Central memory CD8-positive, alpha-beta T cell (primary cell): ENCODE measurements around the gene GSG1L.

Source experiments
- ATAC-seq: fragments of 150-1000 bp; cut with Tn5 transposase; replicated peaks from 2 replicates; pipeline ENCODE4 v1.10.0; 2022; ENCODE audit warnings: mild to moderate bottlenecking, moderate FRiP score, moderate number of reproducible peaks; ENCODE audit not compliant: poor library complexity, severe bottlenecking; ENCODE audit errors: extremely low read depth
- DNase-seq, 2 donors: peaks; one replicate each; pipeline ENCODE4 v3.0.0; 2021; ENCODE audit warnings: low spot score in 2 of 2
- H3K27ac Mint-ChIP-seq: one replicate; pipeline ENCODE4 v1.8.0; 2022; ENCODE audit warnings: low read depth, mild to moderate bottlenecking, moderate library complexity, mixed read lengths
- H3K27me3 Mint-ChIP-seq: one replicate; pipeline ENCODE4 v1.8.0; 2022; ENCODE audit warnings: mixed read lengths
- H3K36me3 Mint-ChIP-seq: one replicate; pipeline ENCODE4 v1.8.0; 2022; ENCODE audit warnings: mild to moderate bottlenecking, moderate library complexity, mixed read lengths; ENCODE audit not compliant: insufficient read depth
- H3K4me1 Mint-ChIP-seq: one replicate; pipeline ENCODE4 v1.8.0; 2022; ENCODE audit warnings: mixed read lengths
- H3K4me3 Mint-ChIP-seq: one replicate; pipeline ENCODE4 v1.8.0; 2022; ENCODE audit warnings: mild to moderate bottlenecking, moderate library complexity, mixed read lengths
- H3K9me3 Mint-ChIP-seq: one replicate; pipeline ENCODE4 v1.8.0; 2022; ENCODE audit warnings: mixed read lengths

The GSG1L gene

DNA sequence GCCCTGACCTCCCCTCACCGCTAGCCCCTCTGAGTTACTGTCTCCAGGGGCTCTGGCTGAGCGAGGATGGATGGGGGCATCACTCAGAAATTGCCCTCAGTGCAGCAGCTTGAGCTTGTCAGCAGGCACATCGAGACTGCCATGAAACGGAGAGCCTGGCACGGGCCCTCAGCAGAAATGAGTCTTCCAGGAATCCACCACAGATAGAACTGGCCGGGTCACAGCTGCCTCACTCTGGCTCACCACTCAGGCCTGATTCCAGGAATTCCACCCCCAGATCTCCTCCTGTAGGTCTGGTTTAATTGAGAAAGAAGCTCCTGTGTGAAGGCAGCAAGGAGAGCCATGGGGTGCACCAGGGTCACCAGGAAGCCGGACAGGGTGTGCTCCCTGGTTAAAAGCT, 85.5 kb downstream of the GSG1L start:
- H3K36me3 Mint-ChIP-seq: no peaks in the 10 kb centered on the region
- no peaks in the 10 kb centered on the region for H3K4me1 Mint-ChIP-seq
- no peak overlapping the region for H3K27ac Mint-ChIP-seq
- no peak for ATAC-seq
- no peak for DNase-seq
- H3K9me3 Mint-ChIP-seq: no peaks in the 10 kb centered on the region
- H3K4me3 Mint-ChIP-seq: no peak overlapping the region
- H3K27me3 Mint-ChIP-seq: peaks cover 43% of the 10 kb centered on the region

DNA sequence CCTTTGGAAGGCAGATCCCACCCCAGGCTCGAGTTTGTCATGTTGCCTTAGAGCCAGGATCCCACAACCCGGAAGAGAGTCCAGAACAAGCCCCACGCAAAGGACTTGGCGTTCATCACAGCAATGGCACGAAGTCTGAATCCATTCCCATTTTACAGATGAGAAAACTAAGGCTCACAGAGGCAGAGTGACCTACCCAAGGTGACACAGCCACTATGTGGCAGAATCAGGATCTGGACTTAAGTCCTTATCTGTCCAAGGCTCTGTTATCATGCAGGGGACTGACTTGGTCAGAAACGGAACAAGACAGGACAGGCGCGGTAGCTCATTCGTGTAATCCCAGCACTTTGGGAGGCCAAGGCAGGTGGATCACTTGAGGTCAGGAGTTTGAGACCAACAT, 86.5 kb downstream of the GSG1L start:
- ATAC-seq (no peak), DNase-seq (no peak)
- H3K4me3 Mint-ChIP-seq: no peak overlapping the region
- H3K27ac Mint-ChIP-seq: no peak overlapping the region
- H3K36me3 Mint-ChIP-seq: no peaks in the 10 kb centered on the region
- H3K4me1 Mint-ChIP-seq: no peaks in the 10 kb centered on the region
- H3K9me3 Mint-ChIP-seq: no peaks in the 10 kb centered on the region
- peaks cover 43% of the 10 kb centered on the region for H3K27me3 Mint-ChIP-seq

DNA sequence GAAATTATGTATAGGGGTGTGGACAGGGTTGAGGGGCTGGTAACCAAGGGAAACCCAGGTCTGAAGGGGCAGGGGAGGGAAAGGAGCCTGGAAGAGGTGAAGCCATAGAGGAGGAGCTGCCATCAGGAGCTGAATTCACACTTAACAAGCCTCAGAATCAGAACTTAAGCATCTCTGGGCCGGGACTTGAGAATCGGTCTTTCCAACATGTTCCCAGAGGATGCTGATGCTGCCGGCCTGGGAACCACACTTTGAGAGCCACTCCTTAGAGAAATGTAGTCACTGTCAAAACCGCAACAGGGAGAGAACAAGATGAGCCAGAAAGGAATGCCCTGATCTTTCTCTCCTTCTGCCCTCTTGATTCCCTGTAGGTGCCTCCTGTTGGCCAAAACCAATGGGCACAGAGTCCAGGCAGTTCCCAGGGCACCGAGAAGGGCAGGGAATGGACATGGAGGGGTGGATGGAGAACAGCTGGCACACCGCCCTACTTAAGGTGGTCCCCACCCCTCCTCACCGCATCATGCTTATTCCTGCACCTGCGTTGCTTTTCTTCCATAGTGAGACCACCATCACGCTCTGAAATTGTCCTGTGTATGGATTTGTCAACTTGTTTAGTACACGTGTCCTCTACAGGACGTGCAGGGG, 88.5 kb downstream of the GSG1L start:
- H3K9me3 Mint-ChIP-seq: no peaks in the 10 kb centered on the region
- H3K27me3 Mint-ChIP-seq: peaks cover 53% of the 10 kb centered on the region
- H3K4me1 Mint-ChIP-seq: no peaks in the 10 kb centered on the region
- DNase-seq: no peak
- H3K4me3 Mint-ChIP-seq: no peak overlapping the region
- H3K27ac Mint-ChIP-seq: no peak overlapping the region
- ATAC-seq: no peak
- no peaks in the 10 kb centered on the region for H3K36me3 Mint-ChIP-seq

DNA sequence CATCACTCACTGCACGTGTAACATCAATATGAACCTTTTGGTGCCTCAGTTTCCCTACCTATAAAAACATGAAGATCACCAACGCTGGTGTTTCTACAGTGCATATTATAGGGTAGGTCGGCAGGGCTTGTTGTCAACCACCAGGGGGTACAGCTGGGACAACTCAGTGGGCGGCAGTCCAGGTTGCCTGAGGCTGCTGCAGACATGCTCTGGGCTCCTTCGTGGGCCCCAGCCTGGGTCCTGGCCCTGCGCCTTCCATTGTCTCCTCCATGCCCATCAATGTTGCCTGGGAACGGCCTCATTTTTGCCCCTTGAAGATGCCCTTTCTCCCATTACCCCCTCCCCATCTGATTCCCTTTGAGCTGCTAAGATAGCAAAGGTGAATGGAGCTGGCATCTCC, 89.8 kb downstream of the GSG1L start:
- Mint-ChIP-seq H3K9me3 (no peaks in the 10 kb centered on the region), H3K4me3 (no peak overlapping the region), H3K4me1 (no peaks in the 10 kb centered on the region), H3K27me3 (peaks cover 46% of the 10 kb centered on the region), H3K27ac (no peak overlapping the region), H3K36me3 (no peaks in the 10 kb centered on the region)
- ATAC-seq: no peak
- no peak for DNase-seq

DNA sequence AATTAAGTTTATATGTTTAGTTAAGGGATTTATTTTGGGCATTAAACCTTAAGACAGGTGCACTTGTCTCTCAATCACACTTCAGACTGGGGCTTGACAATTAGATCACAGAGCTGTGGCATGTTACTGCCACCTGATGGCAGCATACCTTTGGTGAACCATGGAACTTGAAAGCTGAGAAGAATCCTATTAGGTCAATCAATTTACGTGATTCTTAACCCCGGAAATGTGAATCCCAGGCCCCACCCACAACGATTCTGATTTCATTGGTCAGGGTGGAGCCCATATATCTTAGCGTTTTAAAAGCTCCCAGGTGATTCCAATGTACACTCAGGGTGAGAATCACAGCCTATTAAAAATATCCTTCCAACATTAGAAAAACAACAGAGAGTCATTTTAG, 91.0 kb downstream of the GSG1L start:
- no peaks in the 10 kb centered on the region for H3K9me3 Mint-ChIP-seq
- no peaks in the 10 kb centered on the region for H3K36me3 Mint-ChIP-seq
- peaks cover 42% of the 10 kb centered on the region for H3K27me3 Mint-ChIP-seq
- H3K27ac Mint-ChIP-seq: no peak overlapping the region
- no peak overlapping the region for H3K4me3 Mint-ChIP-seq
- ATAC-seq (peak; percentile 19), DNase-seq (no peak)
- no peaks in the 10 kb centered on the region for H3K4me1 Mint-ChIP-seq

DNA sequence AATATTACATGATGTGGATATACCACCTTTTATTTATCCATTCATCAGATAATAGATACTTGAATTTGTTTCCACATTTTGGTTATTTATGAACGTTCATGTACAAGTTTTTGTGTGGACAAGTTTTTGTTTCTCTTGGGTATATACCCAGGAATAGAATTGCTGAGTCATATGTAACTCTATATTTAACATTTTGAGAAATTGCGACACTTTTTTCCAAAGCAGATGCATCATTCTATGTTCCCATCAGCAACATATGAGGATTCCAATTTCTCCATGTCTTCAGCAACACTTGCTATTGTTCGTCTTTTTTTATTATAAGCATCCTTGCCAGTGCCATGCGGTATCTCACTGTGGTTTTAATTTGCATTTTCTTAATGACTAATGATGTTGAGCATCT, 93.9 kb downstream of the GSG1L start:
- ATAC-seq: no peak
- Mint-ChIP-seq H3K4me1 (no peaks in the 10 kb centered on the region), H3K27me3 (peaks cover 30% of the 10 kb centered on the region), H3K9me3 (no peaks in the 10 kb centered on the region), H3K27ac (no peak overlapping the region), H3K4me3 (no peak overlapping the region), H3K36me3 (no peaks in the 10 kb centered on the region)
- DNase-seq: no peak

DNA sequence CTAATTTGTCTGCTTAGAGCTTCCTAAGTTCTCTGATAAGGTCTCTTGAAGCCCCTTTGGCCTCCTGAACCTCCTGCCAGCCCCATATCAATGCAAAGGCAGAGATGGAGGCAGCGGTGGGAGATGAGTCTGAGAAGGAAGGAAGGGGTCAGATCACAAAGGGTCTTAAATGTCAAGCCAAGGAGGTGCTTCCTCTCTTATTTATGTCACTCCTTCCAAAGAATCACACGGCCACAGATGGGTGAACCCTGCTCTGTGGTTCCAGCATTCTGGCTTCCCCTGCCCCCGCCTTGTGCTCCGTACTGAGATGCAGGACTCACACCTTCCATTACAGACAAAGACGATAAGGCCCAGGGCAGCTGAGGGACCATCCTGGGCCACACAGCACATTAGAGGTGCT, 96.3 kb downstream of the GSG1L start:
- DNase-seq (no peak), ATAC-seq (no peak)
- H3K4me1 Mint-ChIP-seq: no peaks in the 10 kb centered on the region
- H3K36me3 Mint-ChIP-seq: no peaks in the 10 kb centered on the region
- H3K27me3 Mint-ChIP-seq: peaks cover 42% of the 10 kb centered on the region
- no peak overlapping the region for H3K27ac Mint-ChIP-seq
- H3K9me3 Mint-ChIP-seq: no peaks in the 10 kb centered on the region
- H3K4me3 Mint-ChIP-seq: no peak overlapping the region

DNA sequence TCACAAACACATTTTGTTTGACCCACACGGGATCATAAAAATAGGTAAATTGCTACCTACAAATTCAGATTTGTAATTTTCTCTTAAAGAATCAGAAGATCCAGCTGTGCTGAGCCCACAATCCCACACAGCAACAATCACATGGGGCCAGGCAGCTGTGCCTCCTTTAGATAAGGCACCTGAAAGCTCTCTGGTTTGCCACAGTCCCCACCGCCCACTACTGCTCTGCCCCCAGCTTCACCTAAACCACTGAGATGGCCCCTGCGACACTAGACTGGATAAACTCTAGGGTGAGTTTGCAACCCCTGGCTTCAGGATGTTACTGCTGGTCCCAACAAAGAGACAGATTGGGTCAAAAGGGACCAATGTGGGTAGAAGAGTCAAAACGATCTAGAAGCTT, 96.8 kb downstream of the GSG1L start:
- H3K9me3 Mint-ChIP-seq: no peaks in the 10 kb centered on the region
- H3K4me1 Mint-ChIP-seq: no peaks in the 10 kb centered on the region
- ATAC-seq (no peak), DNase-seq (no peak)
- H3K36me3 Mint-ChIP-seq: no peaks in the 10 kb centered on the region
- H3K4me3 Mint-ChIP-seq: no peak overlapping the region
- H3K27ac Mint-ChIP-seq: no peak overlapping the region
- peaks cover 46% of the 10 kb centered on the region for H3K27me3 Mint-ChIP-seq

DNA sequence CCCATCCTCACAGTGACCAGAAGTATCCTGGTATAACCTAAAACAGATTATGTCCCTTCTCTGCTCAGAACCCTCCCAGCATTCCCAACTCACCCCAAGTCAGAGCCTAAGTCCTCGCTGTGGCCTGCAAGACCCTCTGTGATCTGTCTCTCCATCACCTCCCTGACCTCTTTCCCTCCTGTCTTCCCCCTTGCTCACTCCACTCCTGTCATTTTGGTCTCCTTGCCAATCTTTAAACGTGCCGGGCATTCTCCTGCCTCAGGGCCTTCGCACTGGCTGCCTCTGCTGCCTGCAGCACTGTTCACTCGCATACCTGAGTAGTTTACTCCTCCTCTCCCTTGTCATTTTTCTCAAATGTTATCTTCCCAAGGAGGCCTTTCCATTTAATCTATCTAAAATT, 97.7 kb downstream of the GSG1L start:
- no peak for DNase-seq
- ATAC-seq: no peak
- H3K27me3 Mint-ChIP-seq: peaks cover 50% of the 10 kb centered on the region

DNA sequence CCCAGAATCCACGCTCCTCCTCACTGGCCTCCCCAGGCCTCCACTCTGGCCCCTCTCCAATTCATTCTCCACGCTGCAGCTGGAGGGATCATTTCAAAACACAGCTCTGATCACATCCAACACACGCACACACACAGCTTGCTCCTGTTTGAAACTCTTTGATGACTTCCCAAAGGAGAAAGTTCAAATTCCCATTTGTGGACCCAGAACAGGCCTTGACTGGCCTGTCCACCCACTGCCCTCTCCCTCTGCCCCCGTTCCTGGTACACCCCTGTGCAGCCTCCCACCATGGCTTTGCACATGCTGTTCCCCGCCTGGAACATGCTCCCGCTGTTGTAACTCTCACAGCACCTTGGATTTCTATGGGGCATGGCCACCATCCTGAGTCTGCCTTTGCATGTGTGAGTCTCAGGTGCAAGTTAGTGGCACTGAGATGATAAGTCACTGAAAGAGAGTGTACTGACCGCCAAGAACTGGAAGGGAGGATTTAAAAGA, 100.0 kb downstream of the GSG1L start:
- Mint-ChIP-seq H3K4me1 (no peaks in the 10 kb centered on the region), H3K36me3 (no peaks in the 10 kb centered on the region), H3K27me3 (peaks cover 56% of the 10 kb centered on the region), H3K9me3 (no peaks in the 10 kb centered on the region), H3K27ac (no peak overlapping the region), H3K4me3 (no peak overlapping the region)
- DNase-seq: no peak
- ATAC-seq: no peak

More for the DNA sequence above, 97.7 kb downstream of the GSG1L start:
- no peaks in the 10 kb centered on the region for H3K9me3 Mint-ChIP-seq
- H3K4me1 Mint-ChIP-seq: no peaks in the 10 kb centered on the region
- H3K27ac Mint-ChIP-seq: no peak overlapping the region
- no peak overlapping the region for H3K4me3 Mint-ChIP-seq
- H3K36me3 Mint-ChIP-seq: no peaks in the 10 kb centered on the region

DNA sequence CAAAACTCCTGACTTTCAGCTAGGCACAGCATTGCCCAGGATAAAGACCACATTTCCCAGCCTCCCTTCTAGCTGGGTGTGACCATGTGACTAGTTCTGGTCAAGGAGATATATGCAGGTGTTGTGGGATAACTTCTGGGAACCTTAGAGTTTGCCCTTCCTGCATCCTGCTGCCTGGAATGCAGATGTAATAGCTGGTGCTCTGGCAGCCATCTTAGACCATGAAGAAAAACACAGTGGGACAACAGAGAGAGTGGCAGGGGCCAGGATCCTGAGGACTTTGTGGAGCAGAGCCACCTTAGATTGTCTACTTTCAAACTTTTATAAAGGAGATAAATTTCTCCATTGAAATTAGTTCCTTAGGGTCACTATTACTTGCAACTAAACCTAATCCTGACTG, 101.3 kb downstream of the GSG1L start:
- Mint-ChIP-seq H3K9me3 (no peaks in the 10 kb centered on the region), H3K4me3 (no peak overlapping the region), H3K27ac (no peak overlapping the region), H3K27me3 (peaks cover 56% of the 10 kb centered on the region), H3K4me1 (no peaks in the 10 kb centered on the region), H3K36me3 (no peaks in the 10 kb centered on the region)
- no peak for DNase-seq
- ATAC-seq: no peak

DNA sequence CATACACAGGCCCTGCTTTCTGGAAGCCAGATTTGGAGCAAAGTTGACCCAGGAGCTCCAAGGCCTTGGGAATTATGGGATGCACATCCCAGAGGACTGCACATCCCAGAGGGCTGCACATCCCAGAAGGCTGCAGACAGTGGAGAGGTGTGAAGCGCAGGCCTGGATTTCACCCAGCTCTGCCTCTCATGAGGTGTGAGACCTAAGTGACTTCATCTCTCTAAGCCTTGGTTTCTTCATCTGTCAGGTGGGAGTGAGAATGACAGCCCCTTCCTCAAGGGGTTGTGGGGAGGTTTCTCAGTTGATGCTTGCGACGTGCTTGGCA, 102.3 kb downstream of the GSG1L start:
- no peak for DNase-seq
- ATAC-seq: no peak
- Mint-ChIP-seq H3K4me3 (no peak overlapping the region), H3K27me3 (peaks cover 55% of the 10 kb centered on the region), H3K9me3 (no peaks in the 10 kb centered on the region), H3K27ac (no peak overlapping the region), H3K36me3 (no peaks in the 10 kb centered on the region), H3K4me1 (no peaks in the 10 kb centered on the region)

DNA sequence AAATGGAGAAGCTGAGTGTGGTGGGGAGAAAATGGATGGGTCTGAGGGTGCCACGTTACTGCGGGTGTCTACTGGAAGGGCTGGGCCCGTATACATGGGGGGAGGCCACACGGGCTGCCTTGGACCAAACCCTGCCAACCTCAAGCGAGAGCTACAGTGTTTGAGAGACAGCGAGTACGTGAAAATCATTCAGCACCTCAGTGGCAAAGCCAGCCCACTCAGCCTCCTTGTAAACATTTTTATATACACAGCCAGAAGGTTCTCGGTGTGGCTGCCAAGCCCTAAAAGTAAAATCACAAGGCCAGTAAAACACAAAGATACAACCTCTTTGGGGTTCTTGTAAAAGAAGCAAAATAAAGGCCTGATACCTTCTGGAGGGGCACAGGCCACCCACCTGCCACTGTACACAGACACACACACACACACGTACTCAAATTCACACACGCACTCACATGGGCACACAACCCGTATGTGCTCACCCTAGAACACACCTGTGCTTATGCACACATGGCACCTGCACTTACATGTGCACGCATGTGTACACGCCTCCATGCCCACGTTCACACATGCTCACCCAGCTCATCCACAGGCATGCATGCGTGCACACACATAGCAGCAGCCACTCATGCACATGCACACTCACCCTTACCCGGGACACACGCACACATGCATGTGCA, 102.8 kb downstream of the GSG1L start:
- H3K4me1 Mint-ChIP-seq: no peaks in the 10 kb centered on the region

More for the DNA sequence above, 102.8 kb downstream of the GSG1L start:
- Mint-ChIP-seq H3K9me3 (peaks cover 2% of the 10 kb centered on the region), H3K36me3 (no peaks in the 10 kb centered on the region), H3K27ac (no peak overlapping the region), H3K4me3 (no peak overlapping the region), H3K27me3 (peaks cover 50% of the 10 kb centered on the region)
- ATAC-seq (no peak), DNase-seq (no peak)
